Stimulated activated CD8-positive, alpha-beta memory T cell treated with anti-CD3 and anti-CD28 coated beads, Interleukin-7, amount 100 ng/mL, for 4 hours (primary cell): Measurements from ENCODE around the gene HLA-DQA1.
"Not testable (repeated sequence)": the region's sequence is repeated elsewhere in the genome, so short reads cannot be mapped to it uniquely, and the experiment has no call there.

Source experiments
- DNase-seq, 2 donors: peaks; one replicate each; pipeline ENCODE4 v3.0.0-alpha.2; 2020; ENCODE audit warnings: low read depth in 2 of 2

HLA-DQA1 gene

DNA sequence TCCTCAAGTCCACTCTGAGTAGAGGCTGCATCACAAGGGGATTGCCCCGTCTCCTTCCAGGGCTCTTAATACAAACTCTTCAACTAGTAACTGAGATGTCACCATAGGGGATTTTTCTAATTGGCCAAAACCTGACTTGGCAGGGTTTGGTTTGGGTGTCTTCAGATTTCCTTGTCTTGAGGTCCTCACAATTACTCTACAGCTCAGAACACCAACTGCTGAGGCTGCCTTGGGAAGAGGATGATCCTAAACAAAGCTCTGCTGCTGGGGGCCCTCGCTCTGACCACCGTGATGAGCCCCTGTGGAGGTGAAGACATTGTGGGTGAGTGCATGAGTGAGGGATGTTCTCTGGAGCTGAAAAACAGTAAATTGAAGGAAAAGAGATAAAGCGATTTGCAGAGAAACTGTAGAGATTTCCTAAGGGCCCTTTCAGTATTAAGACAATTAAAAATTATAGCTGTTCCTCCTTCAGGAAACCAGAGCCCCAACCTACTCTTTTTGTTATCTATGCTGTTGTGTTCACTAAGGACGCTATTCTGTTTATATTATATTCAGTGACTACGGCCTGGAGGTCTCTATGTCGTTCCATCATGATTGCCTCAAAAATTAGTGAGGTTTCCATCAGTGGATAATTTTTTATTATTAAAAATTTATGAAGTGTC is at the start of gene HLA-DQA1:
TSS of gene HLA-DQA1 (plus strand) at position 188 of the 662 bp plus-strand sequence. CDS start at position 241, 53 bp downstream.
- no peak for DNase-seq

GRCh38 chr6:32588156-32588555 is 49.0 kb upstream of the HLA-DQA1 start:
- no peak for DNase-seq

DNA sequence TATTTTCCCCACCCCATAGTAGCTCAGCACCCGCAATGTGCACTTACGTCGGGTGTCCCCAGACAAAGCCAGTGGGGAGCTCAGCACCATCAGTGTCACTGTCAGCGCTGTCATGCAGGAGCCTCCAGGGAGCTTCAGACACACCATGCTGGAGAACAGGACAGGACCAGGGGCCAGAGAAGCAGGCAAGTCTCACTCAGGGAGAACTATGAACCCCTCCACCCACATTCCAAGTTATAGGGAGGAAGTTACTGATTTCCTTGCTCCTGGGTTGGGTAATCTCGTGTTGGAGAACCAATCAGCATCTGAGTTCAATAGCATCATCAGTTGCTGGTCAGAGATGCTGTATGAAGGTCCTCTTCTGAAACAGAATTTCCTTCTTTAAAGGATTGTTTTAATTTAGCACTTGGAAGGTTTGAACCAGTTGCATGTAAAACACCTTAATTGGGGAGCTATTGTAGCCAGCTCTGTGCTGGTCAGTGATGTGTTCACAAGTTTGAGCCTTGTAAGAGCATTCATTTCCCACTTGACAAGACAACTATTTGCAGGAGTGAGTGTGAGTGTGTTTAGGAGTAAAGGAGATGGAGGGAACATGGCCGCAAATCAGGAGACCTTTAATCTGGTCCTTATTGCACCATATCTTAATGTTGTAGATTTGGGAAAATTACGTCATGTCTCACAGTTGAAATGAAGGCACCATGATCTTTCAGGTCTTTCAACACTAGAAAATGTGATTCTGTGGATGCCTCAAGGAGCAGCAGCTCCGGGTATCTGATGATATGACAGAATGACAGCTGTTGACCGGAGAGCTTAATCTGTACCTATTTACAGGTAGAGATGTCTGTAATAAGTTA is 47.4 kb upstream of the HLA-DQA1 start, which contains the start of gene HLA-DRB1:
TSS of gene HLA-DRB1 (minus strand) at position 253 of the 854 bp plus-strand sequence. CDS start at position 147, 106 bp downstream.
- no peak for DNase-seq

GRCh38 chr6:32590713-32591112 is 46.5 kb upstream of the HLA-DQA1 start:
- DNase-seq, result not testable (repeated sequence)

GRCh38 chr6:32597024-32597423 is 40.2 kb upstream of the HLA-DQA1 start:
- DNase-seq, result no peak

GRCh38 chr6:32602383-32602782 is 34.8 kb upstream of the HLA-DQA1 start:
- no peak for DNase-seq

- DNase-seq, result no peak
Measured at GRCh38 chr6:32603222-32603621, 34.0 kb upstream of the HLA-DQA1 start.

- DNase-seq, result no peak
Measured at GRCh38 chr6:32603888-32604287, 33.3 kb upstream of the HLA-DQA1 start.

- DNase-seq, result no peak
Measured at GRCh38 chr6:32604434-32604877, 32.8 kb upstream of the HLA-DQA1 start.

GRCh38 chr6:32607263-32607987 is 29.8 kb upstream of the HLA-DQA1 start:
- no peak for DNase-seq

DNA sequence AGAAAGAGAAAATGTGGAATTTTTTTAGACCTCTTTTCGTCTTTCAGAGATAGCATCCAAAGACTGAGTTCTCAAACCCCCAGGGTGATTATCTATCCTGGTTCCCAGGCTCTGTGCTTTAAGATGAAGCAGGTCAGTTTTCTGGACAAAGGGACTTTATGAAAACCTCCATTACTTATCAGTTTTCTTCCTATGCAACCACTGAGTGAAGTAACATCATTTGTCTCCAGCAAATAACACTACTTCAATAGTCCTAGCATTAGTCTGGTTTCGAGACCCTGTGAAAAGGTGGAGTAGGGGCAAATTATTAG is 29.3 kb upstream of the HLA-DQA1 start:
- DNase-seq, result no peak

DNA sequence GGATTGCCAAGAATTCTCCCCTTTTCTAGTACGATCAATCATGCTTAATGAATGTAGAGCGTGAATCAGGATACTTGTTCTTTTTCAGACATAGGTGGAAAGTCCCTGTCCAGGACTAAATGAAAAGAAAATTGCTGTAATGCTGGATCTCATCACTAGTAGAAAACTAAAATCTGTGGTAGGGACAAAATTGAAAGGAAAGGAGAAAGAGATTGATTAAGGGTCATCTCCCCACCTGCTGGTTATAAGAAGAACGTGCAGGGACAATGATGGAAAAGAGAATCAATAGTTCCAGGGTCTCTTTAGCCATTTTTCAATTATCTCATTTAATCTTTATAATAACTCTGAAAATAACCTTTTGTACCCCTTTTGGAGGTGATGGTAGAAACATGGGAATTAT is 28.8 kb upstream of the HLA-DQA1 start:
- DNase-seq, result no peak

DNA sequence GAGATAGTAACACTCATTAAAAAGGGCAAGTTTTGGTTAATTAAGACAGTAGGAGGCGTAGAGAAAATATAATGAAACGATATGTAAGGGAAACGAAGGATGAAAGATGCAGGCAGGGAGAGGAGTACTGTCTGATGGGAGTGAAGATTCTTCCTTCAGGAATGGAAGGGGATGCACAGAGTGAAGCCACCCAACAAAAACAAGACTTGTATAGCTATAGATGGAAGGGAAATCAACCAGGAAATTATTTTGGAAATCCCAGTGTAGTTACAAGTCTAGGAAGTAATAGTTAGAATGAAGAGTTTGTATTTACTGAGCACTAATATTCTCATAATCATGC is 27.8 kb upstream of the HLA-DQA1 start:
- DNase-seq, result no peak

DNA sequence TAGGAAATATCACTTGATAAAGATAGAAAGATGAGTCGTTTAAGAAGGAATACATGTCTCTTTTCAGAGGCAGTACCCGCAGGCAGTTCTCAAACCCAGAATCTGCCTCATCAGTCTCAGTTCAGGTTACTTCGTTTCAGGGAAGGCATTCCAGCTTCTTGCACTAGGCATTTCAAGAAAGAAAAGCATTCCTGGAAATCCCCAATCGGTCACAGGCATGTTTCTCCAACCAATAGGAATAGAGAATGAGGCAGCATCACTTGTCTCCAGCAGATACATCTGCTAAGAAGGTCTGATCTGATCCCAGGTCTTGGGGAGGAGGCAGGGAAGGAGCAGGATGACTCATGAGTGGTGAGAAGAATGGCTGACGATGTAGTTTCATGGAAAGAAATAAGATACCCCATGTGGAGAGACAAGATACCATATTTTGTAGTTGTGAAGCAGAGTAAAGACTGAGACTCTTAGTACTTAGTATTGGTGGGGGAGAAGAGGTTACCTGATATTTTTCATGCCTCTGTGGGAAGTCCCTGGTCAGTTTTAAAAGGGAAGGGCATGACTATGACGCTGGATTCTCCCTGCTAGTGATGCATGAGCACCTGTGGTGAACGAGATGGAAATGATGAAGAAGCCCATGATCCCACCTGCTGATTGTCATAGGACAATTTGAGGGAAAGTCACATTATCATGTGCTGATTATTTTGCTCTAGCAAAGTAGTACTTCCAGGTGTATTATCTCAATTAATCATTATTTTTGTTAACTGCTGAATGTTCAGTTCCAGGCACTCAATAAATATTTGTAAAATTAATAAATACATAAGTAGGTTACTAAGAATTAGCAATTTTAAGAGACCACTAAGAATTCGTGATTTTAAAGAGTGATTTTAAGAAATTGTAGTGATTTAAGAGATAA is 27.2 kb upstream of the HLA-DQA1 start:
- peak; percentile 30 to 43 for DNase-seq

GRCh38 chr6:32610682-32611296 is 26.4 kb upstream of the HLA-DQA1 start:
- DNase-seq, result no peak

- no peak for DNase-seq
Measured at GRCh38 chr6:32613475-32613874, 23.7 kb upstream of the HLA-DQA1 start.

DNA sequence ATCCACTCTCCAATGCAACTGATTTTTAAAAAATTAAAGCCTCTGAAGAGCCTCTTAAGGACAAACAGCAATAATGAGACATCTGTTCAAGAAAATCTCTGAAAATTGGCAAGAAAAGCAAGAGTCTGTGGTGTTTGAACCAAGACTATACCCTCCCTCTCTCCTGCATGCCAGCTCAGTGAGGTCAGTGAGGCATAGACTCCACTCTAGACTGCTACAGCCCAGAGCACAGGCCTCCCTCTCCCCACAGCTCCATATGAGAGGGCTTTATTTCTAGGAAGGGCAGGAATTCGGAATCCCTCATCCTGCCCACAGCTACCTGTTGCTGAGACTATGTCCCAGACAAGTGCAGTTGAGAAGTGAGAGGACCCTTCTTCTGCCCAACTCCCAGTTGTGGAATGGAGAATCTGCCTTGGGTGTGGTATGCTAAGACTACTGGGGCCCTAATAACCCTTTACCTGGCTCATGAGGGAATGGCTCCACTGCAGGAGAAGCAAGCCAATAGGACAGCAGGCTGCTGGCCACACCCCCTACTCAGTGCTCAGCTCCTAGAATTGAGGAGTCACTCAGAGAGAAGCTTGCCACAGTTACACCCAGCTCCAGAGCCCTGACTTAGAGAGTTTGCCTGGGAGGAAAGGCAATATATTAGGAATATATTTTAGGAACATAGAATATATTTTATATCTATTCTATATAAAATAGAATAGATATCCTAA is 22.7 kb upstream of the HLA-DQA1 start:
- DNase-seq, result no peak

DNA sequence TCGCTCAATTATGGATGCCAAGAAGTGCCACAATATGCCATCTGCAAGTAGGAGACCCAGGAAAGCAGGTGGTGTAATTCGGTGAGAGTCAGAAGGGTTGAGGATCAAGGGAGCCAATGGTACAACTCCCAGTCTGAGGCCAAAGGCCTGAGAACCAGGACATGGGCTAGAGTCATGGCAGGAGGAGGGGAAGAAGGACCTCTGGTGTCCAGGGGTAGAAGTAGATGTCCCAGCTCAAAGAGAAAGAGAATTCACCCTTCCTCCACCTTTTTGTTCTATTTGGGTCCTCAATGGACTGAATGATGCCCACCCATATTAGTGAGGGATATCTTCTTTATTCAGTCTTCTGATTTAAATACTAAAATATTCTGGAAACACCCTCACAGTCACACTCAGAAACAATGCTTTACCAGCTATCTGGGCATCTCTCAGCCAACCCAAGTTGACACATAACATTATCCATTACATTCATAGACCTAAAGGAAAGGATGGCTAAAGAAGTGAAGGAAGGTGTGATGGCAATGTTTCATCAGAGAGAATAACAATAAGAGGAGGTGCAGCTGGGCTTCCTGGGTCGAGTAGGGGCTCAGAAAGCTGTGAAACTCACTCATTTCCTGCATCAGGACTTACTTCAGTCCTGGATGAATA is 21.2 kb upstream of the HLA-DQA1 start:
- no peak for DNase-seq

DNA sequence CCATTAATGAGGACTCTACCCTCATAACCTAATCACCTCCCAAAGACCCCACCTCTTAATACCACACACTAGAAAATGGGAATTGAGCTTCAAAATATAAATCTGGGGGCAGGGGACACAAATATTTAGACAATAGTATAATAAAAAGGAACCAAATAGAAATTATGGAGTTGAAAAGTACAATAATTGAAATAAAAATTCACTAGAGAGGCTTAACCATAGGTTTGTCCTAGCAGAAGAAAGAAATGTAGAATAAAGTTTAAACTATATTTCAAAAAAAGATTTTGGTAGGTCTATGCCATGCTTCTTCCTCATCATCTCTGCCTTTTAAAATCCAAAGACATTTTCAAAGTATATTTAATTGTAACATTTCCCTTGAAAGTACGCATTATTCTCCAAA is 19.5 kb upstream of the HLA-DQA1 start:
- no peak for DNase-seq

DNA sequence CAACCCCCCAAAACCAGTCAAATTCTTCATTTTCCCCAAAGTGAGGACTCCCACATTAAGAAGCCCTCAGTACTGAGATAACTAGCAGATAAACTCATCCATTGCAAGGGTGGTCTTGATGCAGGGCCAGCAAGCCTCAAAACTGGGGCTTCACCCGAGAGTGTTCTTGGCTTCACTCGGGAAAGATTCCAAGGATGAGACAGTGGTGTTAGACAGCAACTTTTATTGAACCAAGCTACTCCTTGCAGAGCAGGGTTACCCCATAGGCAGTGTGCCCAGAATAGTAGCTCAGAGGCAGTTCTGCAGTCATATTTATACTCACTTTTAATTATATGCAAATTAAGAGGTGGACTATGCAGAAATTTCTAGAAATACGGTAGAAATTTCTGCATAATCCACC is 15.8 kb upstream of the HLA-DQA1 start:
- DNase-seq, result no peak
